ENCODE results near the gene RCAN2. TPM values are rescaled to one million over a fixed set of nuclear protein-coding genes. Genes with fewer than 3 reads are reported as not detected.
"Not testable (repeated sequence)": the region's sequence is repeated elsewhere in the genome, so short reads cannot be mapped to it uniquely, and the experiment has no call there.

RCAN2 gene
- total and polyA plus RNA-seq, 4 experiments from 2014 or later, result 0.06 to 0.21 TPM; not detected in 2

GRCh38 chr6:46405620-46406180 lies 85.5 kb downstream of the RCAN2 start:
- H3K36me3 ChIP-seq (ENCODE audit: insufficient read depth, low read length); H3K4me3 Mint-ChIP-seq; DNase-seq; POLR2A ChIA-PET (ENCODE audit: partially characterized antibody); intact Hi-C loops (cut with micrococcal nuclease); H3K27ac Mint-ChIP-seq; H3K4me3 ChIP-seq (ENCODE audit: low read length in 2 of 2); H3K27ac ChIP-seq (ENCODE audit: low read depth, low read length); H3K36me3 Mint-ChIP-seq; H3K4me1 Mint-ChIP-seq; H3K9me3 ChIP-seq (ENCODE audit: control insufficient read depth in 1 of 2, low read length in 2 of 2); H3K27me3 ChIP-seq (ENCODE audit: insufficient read depth, low read length); H3K4me1 ChIP-seq (ENCODE audit: insufficient read depth, low read length); H3K9me3 Mint-ChIP-seq; H3K27me3 Mint-ChIP-seq: not testable (repeated sequence)
- CTCF ChIA-PET (ENCODE audit: partially characterized antibody), result interaction anchor here (0.9 to 1.4 kb wide), 3 partner anchors 12 to 476 kb away, joined by 3 to 4 read pairs (median 4); no protein-coding TSS in a partner anchor

- Histone ChIP-seq H3K27ac (ENCODE audit: low read depth, low read length) (no peak overlapping the region), H3K4me3 (ENCODE audit: low read length in 2 of 2) (no peak overlapping the region), H3K9me3 (ENCODE audit: control insufficient read depth in 1 of 2, low read length in 2 of 2) (no peaks in the 10 kb centered on the region), H3K36me3 (ENCODE audit: insufficient read depth, low read length) (no peaks in the 10 kb centered on the region), H3K4me1 (ENCODE audit: insufficient read depth, low read length) (no peaks in the 10 kb centered on the region), H3K27me3 (ENCODE audit: insufficient read depth, low read length) (no peaks in the 10 kb centered on the region)
- intact Hi-C loops (cut with micrococcal nuclease), result no loop called here
- H3K36me3 Mint-ChIP-seq, result no peaks in the 10 kb centered on the region
- no peak overlapping the region for H3K4me3 Mint-ChIP-seq
- POLR2A ChIA-PET (ENCODE audit: partially characterized antibody), result no interaction called here
- H3K4me1 Mint-ChIP-seq, result no peaks in the 10 kb centered on the region
- no peak overlapping the region for H3K27ac Mint-ChIP-seq
- H3K9me3 Mint-ChIP-seq, result no peaks in the 10 kb centered on the region
- no peak for DNase-seq
- peaks cover 6 to 7% of the 10 kb centered on the region in 2 donors for H3K27me3 Mint-ChIP-seq
- CTCF ChIA-PET (ENCODE audit: partially characterized antibody), result interaction anchor here (1.5 kb wide), 1 partner anchor 9 kb away, joined by 5 read pairs; no protein-coding TSS in a partner anchor
Observed at GRCh38 chr6:46400898-46401297, 90.4 kb downstream of the RCAN2 start.

- H3K27ac Mint-ChIP-seq, result no peak overlapping the region
Observed at GRCh38 chr6:46395530-46395929, 95.7 kb downstream of the RCAN2 start.

GRCh38 chr6:46393940-46394337 lies 97.3 kb downstream of the RCAN2 start:
- ChIA-PET POLR2A (ENCODE audit: partially characterized antibody) (no interaction called here), CTCF (ENCODE audit: partially characterized antibody) (no interaction called here)
- Mint-ChIP-seq H3K27me3 (peaks cover 2% of the 10 kb centered on the region in 2 donors), H3K27ac (peak overlapping the region in 1 of 7 donors; percentile 44), H3K9me3 (no peaks in the 10 kb centered on the region), H3K4me1 (no peaks in the 10 kb centered on the region), H3K4me3 (no peak overlapping the region), H3K36me3 (no peaks in the 10 kb centered on the region)
- Histone ChIP-seq H3K9me3 (ENCODE audit: control insufficient read depth in 1 of 2, low read length in 2 of 2) (no peaks in the 10 kb centered on the region), H3K4me1 (ENCODE audit: insufficient read depth, low read length) (no peaks in the 10 kb centered on the region), H3K27ac (ENCODE audit: low read depth, low read length) (no peak overlapping the region), H3K4me3 (ENCODE audit: low read length in 2 of 2) (no peak overlapping the region), H3K36me3 (ENCODE audit: insufficient read depth, low read length) (no peaks in the 10 kb centered on the region), H3K27me3 (ENCODE audit: insufficient read depth, low read length) (no peaks in the 10 kb centered on the region)
- DNase-seq, result no peak
- intact Hi-C loops (cut with micrococcal nuclease), result no loop called here

More at GRCh38 chr6:46395530-46395929, 95.7 kb downstream of the RCAN2 start:
- no peaks in the 10 kb centered on the region for H3K36me3 ChIP-seq (ENCODE audit: insufficient read depth, low read length)
- no peaks in the 10 kb centered on the region for H3K4me1 ChIP-seq (ENCODE audit: insufficient read depth, low read length)
- ChIA-PET POLR2A (ENCODE audit: partially characterized antibody) (no interaction called here), CTCF (ENCODE audit: partially characterized antibody) (interaction anchor here (1.3 kb wide), 1 partner anchor 15 kb away, joined by 5 read pairs; no protein-coding TSS in a partner anchor)
- DNase-seq, result no peak
- Mint-ChIP-seq H3K36me3 (no peaks in the 10 kb centered on the region), H3K4me1 (no peaks in the 10 kb centered on the region), H3K4me3 (no peak overlapping the region), H3K9me3 (no peaks in the 10 kb centered on the region), H3K27me3 (peaks cover 4 to 8% of the 10 kb centered on the region in 2 donors)
- no peaks in the 10 kb centered on the region for H3K9me3 ChIP-seq (ENCODE audit: control insufficient read depth in 1 of 2, low read length in 2 of 2)
- intact Hi-C loops (cut with micrococcal nuclease), result no loop called here
- H3K4me3 ChIP-seq (ENCODE audit: low read length in 2 of 2), result no peak overlapping the region
- no peak overlapping the region for H3K27ac ChIP-seq (ENCODE audit: low read depth, low read length)
- H3K27me3 ChIP-seq (ENCODE audit: insufficient read depth, low read length), result no peaks in the 10 kb centered on the region

GRCh38 chr6:46393161-46393939 lies 97.9 kb downstream of the RCAN2 start:
- no peak overlapping the region for H3K4me3 ChIP-seq (ENCODE audit: low read length in 2 of 2)
- intact Hi-C loops (cut with micrococcal nuclease), result no loop called here
- Mint-ChIP-seq H3K4me1 (no peaks in the 10 kb centered on the region), H3K36me3 (no peaks in the 10 kb centered on the region), H3K27ac (no peak overlapping the region), H3K27me3 (peaks cover under 1 to 2% of the 10 kb centered on the region in 2 donors), H3K4me3 (no peak overlapping the region), H3K9me3 (no peaks in the 10 kb centered on the region)
- no peaks in the 10 kb centered on the region for H3K9me3 ChIP-seq (ENCODE audit: control insufficient read depth in 1 of 2, low read length in 2 of 2)
- DNase-seq, result no peak
- H3K27ac ChIP-seq (ENCODE audit: low read depth, low read length), result no peak overlapping the region
- ChIA-PET CTCF (ENCODE audit: partially characterized antibody) (no interaction called here), POLR2A (ENCODE audit: partially characterized antibody) (no interaction called here)
- H3K36me3 ChIP-seq (ENCODE audit: insufficient read depth, low read length), result no peaks in the 10 kb centered on the region
- no peaks in the 10 kb centered on the region for H3K4me1 ChIP-seq (ENCODE audit: insufficient read depth, low read length)
- H3K27me3 ChIP-seq (ENCODE audit: insufficient read depth, low read length), result no peaks in the 10 kb centered on the region

- no peak overlapping the region for H3K4me3 Mint-ChIP-seq
- H3K36me3 Mint-ChIP-seq, result no peaks in the 10 kb centered on the region
- DNase-seq, result no peak
- H3K36me3 ChIP-seq (ENCODE audit: insufficient read depth, low read length), result no peaks in the 10 kb centered on the region
- no peaks in the 10 kb centered on the region for H3K4me1 Mint-ChIP-seq
- H3K27me3 Mint-ChIP-seq, result peaks cover 0 to 2% of the 10 kb centered on the region in 2 donors
- no peak overlapping the region for H3K4me3 ChIP-seq (ENCODE audit: low read length in 2 of 2)
- peaks cover 0 to 2% (median 0%) of the 10 kb centered on the region in 8 donors for H3K9me3 Mint-ChIP-seq
- H3K27ac ChIP-seq (ENCODE audit: low read depth, low read length), result no peak overlapping the region
- ChIA-PET POLR2A (ENCODE audit: partially characterized antibody) (no interaction called here), CTCF (ENCODE audit: partially characterized antibody) (interaction anchor here (1.4 kb wide), 1 partner anchor 18 kb away, joined by 3 read pairs; no protein-coding TSS in a partner anchor)
- H3K4me1 ChIP-seq (ENCODE audit: insufficient read depth, low read length), result no peaks in the 10 kb centered on the region
- H3K27me3 ChIP-seq (ENCODE audit: insufficient read depth, low read length), result no peaks in the 10 kb centered on the region
- no peak overlapping the region for H3K27ac Mint-ChIP-seq
- intact Hi-C loops (cut with micrococcal nuclease), result no loop called here
- no peaks in the 10 kb centered on the region for H3K9me3 ChIP-seq (ENCODE audit: control insufficient read depth in 1 of 2, low read length in 2 of 2)
Observed at GRCh38 chr6:46392294-46392693, 99.0 kb downstream of the RCAN2 start.

GRCh38 chr6:46390153-46390876 lies 100.9 kb downstream of the RCAN2 start:
- Mint-ChIP-seq H3K27ac (no peak overlapping the region), H3K4me1 (no peaks in the 10 kb centered on the region), H3K9me3 (peaks cover 0 to 6% (median 1%) of the 10 kb centered on the region in 8 donors), H3K36me3 (no peaks in the 10 kb centered on the region), H3K27me3 (peaks cover 2 to 5% of the 10 kb centered on the region in 2 donors), H3K4me3 (no peak overlapping the region)
- Histone ChIP-seq H3K36me3 (ENCODE audit: insufficient read depth, low read length) (no peaks in the 10 kb centered on the region), H3K4me3 (ENCODE audit: low read length in 2 of 2) (no peak overlapping the region), H3K27me3 (ENCODE audit: insufficient read depth, low read length) (no peaks in the 10 kb centered on the region), H3K4me1 (ENCODE audit: insufficient read depth, low read length) (no peaks in the 10 kb centered on the region), H3K9me3 (ENCODE audit: control insufficient read depth in 1 of 2, low read length in 2 of 2) (no peaks in the 10 kb centered on the region), H3K27ac (ENCODE audit: low read depth, low read length) (no peak overlapping the region)
- DNase-seq, result no peak
- ChIA-PET POLR2A (ENCODE audit: partially characterized antibody) (no interaction called here), CTCF (ENCODE audit: partially characterized antibody) (interaction anchor here (1.3 kb wide), 1 partner anchor 15 kb away, joined by 4 read pairs; no protein-coding TSS in a partner anchor)
- intact Hi-C loops (cut with micrococcal nuclease), result no loop called here

Data from CD4-positive, alpha-beta memory T cell (primary cell).